Measurements from ENCODE around the gene SAMD8. TPM values are rescaled to one million over a fixed set of nuclear protein-coding genes. Genes with fewer than 3 reads are reported as not detected.
"Not testable (repeated sequence)": the region's sequence is repeated elsewhere in the genome, so short reads cannot be mapped to it uniquely, and the experiment has no call there.

The SAMD8 gene
- total RNA-seq, 1 donor from 2014 or later, result 26.4 TPM

DNA sequence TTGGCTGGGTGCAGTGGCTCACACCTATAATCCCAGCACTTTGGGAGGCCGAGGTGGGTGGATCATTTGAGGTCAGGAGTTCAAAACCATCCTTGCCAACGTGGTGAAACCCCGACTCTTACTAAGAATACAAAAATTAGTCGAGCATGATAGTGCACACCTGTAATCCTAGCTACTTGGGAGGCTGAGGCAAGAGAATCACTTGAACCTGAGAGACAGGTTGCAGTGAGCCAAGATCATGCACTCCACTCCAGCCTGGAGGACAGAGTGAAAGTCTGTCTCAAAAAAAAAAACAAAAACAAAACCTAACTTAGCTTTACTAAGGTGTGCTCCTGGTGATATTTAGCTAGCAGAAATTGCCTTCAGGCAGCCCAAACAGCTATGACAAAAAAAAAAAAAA, 74.9 kb downstream of the SAMD8 start:
- H3K27ac Mint-ChIP-seq (ENCODE audit: unreplicated experiment), result no peak overlapping the region

DNA sequence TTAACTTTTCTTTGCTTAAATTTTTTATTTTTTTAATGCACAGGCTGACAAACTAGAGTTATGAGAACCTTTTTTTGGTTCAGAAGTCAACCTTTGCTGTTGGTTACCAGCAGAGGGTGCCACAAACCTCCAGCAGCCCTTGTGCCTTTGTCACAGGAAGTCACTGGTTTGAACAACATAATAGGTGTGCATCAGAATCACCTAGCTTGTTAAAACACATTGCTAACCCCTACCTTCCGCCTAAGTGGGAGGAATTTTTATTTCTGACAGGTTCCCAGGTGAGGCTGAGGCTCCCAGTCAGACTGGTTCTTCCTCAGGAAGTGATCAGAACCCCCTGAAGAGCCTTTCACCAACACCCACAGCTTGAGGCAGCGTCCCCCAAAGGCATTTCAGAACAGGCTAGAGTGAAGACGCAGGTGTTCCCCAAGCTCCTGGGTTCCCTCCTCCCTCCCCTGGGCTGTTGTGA, 76.5 kb downstream of the SAMD8 start:
- Mint-ChIP-seq H3K4me3 (ENCODE audit: unreplicated experiment) (no peak overlapping the region), H3K4me1 (ENCODE audit: unreplicated experiment) (peaks cover 8% of the 10 kb centered on the region), H3K27ac (ENCODE audit: unreplicated experiment) (no peak overlapping the region), H3K9me3 (ENCODE audit: unreplicated experiment) (no peaks in the 10 kb centered on the region), H3K36me3 (ENCODE audit: unreplicated experiment) (no peaks in the 10 kb centered on the region), H3K27me3 (ENCODE audit: unreplicated experiment) (no peaks in the 10 kb centered on the region)
- TF ChIP-seq, protein P1, sequence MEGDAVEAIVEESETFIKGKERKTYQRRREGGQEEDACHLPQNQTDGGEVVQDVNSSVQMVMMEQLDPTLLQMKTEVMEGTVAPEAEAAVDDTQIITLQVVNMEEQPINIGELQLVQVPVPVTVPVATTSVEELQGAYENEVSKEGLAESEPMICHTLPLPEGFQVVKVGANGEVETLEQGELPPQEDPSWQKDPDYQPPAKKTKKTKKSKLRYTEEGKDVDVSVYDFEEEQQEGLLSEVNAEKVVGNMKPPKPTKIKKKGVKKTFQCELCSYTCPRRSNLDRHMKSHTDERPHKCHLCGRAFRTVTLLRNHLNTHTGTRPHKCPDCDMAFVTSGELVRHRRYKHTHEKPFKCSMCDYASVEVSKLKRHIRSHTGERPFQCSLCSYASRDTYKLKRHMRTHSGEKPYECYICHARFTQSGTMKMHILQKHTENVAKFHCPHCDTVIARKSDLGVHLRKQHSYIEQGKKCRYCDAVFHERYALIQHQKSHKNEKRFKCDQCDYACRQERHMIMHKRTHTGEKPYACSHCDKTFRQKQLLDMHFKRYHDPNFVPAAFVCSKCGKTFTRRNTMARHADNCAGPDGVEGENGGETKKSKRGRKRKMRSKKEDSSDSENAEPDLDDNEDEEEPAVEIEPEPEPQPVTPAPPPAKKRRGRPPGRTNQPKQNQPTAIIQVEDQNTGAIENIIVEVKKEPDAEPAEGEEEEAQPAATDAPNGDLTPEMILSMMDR (IDR thresholded peaks at IDR 0.05), result peak; percentile 65
- DNase-seq (ENCODE audit: extremely low spot score, unreplicated experiment), result no peak

More for the DNA sequence above, 74.9 kb downstream of the SAMD8 start:
- TF ChIP-seq, protein P1 (IDR thresholded peaks at IDR 0.05), result no peak
- no peak overlapping the region for H3K4me3 Mint-ChIP-seq (ENCODE audit: unreplicated experiment)
- H3K4me1 Mint-ChIP-seq (ENCODE audit: unreplicated experiment), result no peaks in the 10 kb centered on the region
- DNase-seq (ENCODE audit: extremely low spot score, unreplicated experiment), result no peak
- H3K27me3 Mint-ChIP-seq (ENCODE audit: unreplicated experiment), result no peaks in the 10 kb centered on the region
- no peaks in the 10 kb centered on the region for H3K36me3 Mint-ChIP-seq (ENCODE audit: unreplicated experiment)
- no peaks in the 10 kb centered on the region for H3K9me3 Mint-ChIP-seq (ENCODE audit: unreplicated experiment)

GRCh38 chr10:75188522-75188921, 77.1 kb downstream of the SAMD8 start:
- not testable (repeated sequence) for DNase-seq (ENCODE audit: extremely low spot score, unreplicated experiment); H3K4me3 Mint-ChIP-seq (ENCODE audit: unreplicated experiment); H3K27me3 Mint-ChIP-seq (ENCODE audit: unreplicated experiment); H3K36me3 Mint-ChIP-seq (ENCODE audit: unreplicated experiment); H3K4me1 Mint-ChIP-seq (ENCODE audit: unreplicated experiment); H3K27ac Mint-ChIP-seq (ENCODE audit: unreplicated experiment); H3K9me3 Mint-ChIP-seq (ENCODE audit: unreplicated experiment)

- Mint-ChIP-seq H3K4me3 (ENCODE audit: unreplicated experiment) (no peak overlapping the region), H3K27ac (ENCODE audit: unreplicated experiment) (no peak overlapping the region), H3K4me1 (ENCODE audit: unreplicated experiment) (peaks cover 8% of the 10 kb centered on the region), H3K9me3 (ENCODE audit: unreplicated experiment) (no peaks in the 10 kb centered on the region), H3K27me3 (ENCODE audit: unreplicated experiment) (no peaks in the 10 kb centered on the region), H3K36me3 (ENCODE audit: unreplicated experiment) (no peaks in the 10 kb centered on the region)
- TF ChIP-seq, protein P1 (IDR thresholded peaks at IDR 0.05), result no peak
- no peak for DNase-seq (ENCODE audit: extremely low spot score, unreplicated experiment)
Observed at GRCh38 chr10:75189266-75190096, 78.0 kb downstream of the SAMD8 start.

- Mint-ChIP-seq H3K27me3 (ENCODE audit: unreplicated experiment) (no peaks in the 10 kb centered on the region), H3K4me3 (ENCODE audit: unreplicated experiment) (no peak overlapping the region), H3K4me1 (ENCODE audit: unreplicated experiment) (peaks cover 8% of the 10 kb centered on the region), H3K27ac (ENCODE audit: unreplicated experiment) (peak overlapping the region; percentile 74), H3K36me3 (ENCODE audit: unreplicated experiment) (no peaks in the 10 kb centered on the region), H3K9me3 (ENCODE audit: unreplicated experiment) (no peaks in the 10 kb centered on the region)
- TF ChIP-seq, protein P1 (IDR thresholded peaks at IDR 0.05), result no peak
- no peak for DNase-seq (ENCODE audit: extremely low spot score, unreplicated experiment)
Observed at GRCh38 chr10:75191821-75192568, 80.5 kb downstream of the SAMD8 start.

GRCh38 chr10:75194625-75195024, 83.2 kb downstream of the SAMD8 start:
- not testable (repeated sequence) for H3K27ac Mint-ChIP-seq (ENCODE audit: unreplicated experiment); DNase-seq (ENCODE audit: extremely low spot score, unreplicated experiment); H3K36me3 Mint-ChIP-seq (ENCODE audit: unreplicated experiment); H3K27me3 Mint-ChIP-seq (ENCODE audit: unreplicated experiment); H3K9me3 Mint-ChIP-seq (ENCODE audit: unreplicated experiment); H3K4me1 Mint-ChIP-seq (ENCODE audit: unreplicated experiment); H3K4me3 Mint-ChIP-seq (ENCODE audit: unreplicated experiment)
